DND-41 (cell line): ENCODE measurements around the gene HJV.

Experiments used
- CTCF ChIP-seq: IDR thresholded peaks from 2 replicates; pipeline ENCODE4 v1.5.1; 2012; ENCODE audit warnings: borderline replicate concordance, low read length, moderate library complexity, mild to moderate bottlenecking; ENCODE audit not compliant: poor library complexity, severe bottlenecking; ENCODE audit errors: extremely low read depth
- EZH2 ChIP-seq: IDR thresholded peaks from 3 replicates; pipeline ENCODE4 v1.6.1; 2012; ENCODE audit warnings: borderline replicate concordance, low read depth, mild to moderate bottlenecking, moderate library complexity, low read length, inconsistent platforms; ENCODE audit not compliant: severe bottlenecking

GRCh38 chr1:145972580-145972979 lies 49.0 kb downstream of the HJV start:
- TF ChIP-seq CTCF (no peak), EZH2 (no peak)
